Stimulated activated CD8-positive, alpha-beta memory T cell treated with anti-CD3 and anti-CD28 coated beads, Interleukin-4, amount 100 ng/mL, for 4 hours (primary cell): Measurements from ENCODE around the gene ESRRG.
"Not testable (repeated sequence)": the region's sequence is repeated elsewhere in the genome, so short reads cannot be mapped to it uniquely, and the experiment has no call there.

Source experiments
- DNase-seq, 2 donors: peaks; one replicate each; pipeline ENCODE4 v3.0.0-alpha.2; 2020; ENCODE audit warnings: low read depth in 2 of 2, low spot score in 1 of 2

ESRRG gene

DNA sequence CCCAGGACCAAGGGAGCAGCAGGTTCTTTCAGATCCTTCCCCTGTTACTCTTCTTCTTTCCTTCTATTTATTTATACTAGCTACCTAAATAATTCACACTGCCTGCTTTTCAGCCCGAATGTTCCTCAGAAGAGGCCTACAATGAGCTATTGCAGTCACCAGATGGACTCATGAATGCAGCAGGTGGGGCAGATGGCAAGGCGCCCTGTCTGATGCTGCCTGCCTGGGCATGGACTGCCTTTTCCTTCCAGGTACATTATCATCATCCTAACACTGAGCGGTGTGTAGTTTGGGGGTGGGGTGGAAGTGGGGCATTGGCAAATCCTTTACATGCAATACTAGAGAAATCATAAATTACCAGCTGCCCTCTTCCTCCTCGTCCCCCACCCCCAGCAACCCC is 17.6 kb downstream of the ESRRG start:
- DNase-seq, result no peak

DNA sequence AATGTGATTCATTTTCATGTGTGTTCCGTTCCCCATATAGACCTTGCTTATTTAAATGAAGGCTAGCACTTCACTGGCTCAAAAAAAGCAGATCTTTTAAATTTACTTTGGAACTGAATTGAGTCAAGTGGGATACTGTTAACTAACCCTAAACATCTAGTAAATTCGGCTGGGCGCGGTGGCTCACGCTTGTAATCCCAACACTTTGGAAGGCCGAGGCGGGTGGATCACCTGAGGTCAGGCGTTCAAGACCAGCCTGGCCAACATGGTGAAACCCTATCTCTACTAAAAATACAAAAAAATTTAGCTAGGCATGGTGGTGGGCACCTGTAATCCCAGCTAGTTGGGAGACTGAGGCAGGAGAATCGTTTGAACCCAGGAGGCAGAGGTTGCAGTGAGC is 19.2 kb downstream of the ESRRG start:
- DNase-seq, result not testable (repeated sequence)

DNA sequence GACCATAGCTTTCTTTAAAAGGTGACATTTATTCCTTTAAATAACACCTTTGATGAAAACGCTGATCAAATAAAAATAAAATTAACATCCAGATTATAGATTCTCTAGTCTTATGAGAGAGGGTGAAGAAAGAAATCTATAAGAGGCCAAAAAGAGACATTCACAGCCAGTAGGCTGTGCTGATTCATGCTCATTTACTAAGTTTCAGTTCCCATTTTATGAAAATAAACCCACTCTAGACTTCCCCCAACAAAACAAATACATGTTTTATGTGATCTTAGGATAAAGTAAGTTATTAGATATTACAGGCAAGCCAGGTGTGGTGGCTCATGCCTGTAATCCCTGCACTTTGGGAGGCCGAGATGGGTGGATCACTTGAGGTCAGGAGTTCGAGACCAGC is 21.1 kb downstream of the ESRRG start:
- DNase-seq, result no peak

DNA sequence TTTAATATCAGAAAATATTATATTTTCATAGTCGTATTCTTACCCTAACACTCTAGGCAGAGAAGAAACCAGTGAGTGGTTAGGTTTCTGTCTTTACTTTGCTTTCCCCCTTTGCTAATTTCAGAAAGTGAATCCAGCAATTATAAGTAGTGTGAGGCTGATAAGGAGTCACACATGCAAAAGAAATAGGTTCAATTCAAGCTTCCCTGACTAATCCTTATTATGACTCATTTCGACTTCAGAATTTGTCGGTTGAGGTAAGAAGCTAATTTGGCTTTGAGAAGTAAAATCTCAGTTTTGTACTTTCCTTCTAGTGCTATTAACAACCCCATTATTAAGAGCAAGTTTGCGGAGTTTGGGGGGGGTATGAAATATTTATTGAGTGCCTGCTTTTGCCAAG is 22.4 kb downstream of the ESRRG start:
- no peak for DNase-seq

DNA sequence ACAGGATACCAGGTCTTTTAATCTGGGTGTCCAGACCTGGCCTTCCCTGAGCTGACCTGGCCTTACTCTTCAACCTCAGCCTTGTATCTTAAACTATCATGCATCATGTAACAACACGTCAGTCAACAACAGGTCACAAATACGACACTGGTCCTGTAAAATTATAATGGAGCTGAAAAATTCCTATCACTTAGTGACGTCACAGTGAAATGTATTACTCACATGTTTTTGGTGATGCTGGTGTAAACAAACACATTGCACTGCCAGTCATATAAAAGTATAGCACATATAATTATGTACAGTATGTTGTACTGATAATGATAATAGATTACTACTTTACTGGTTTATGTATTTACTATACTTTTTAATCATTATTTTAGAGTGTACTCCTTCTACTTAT is 31.5 kb downstream of the ESRRG start:
- no peak for DNase-seq

DNA sequence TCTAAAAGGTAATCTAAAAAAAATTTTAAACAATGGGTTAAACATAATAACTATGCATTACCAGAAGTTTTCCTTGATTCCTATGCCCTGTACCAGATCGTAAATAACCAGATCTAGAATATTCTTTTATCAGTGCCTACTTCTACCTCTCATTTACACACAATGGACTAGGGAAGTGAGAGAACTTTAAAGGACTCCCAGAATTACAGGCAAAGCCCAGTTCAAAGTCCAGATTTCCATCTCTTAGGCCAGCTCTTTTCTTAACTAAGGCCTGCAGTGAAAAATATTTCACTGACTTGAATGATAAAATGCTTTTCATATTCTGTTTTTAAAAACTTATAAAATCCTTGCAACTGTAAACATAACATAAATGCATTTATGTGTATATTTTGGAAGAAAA is 32.6 kb downstream of the ESRRG start:
- no peak for DNase-seq

DNA sequence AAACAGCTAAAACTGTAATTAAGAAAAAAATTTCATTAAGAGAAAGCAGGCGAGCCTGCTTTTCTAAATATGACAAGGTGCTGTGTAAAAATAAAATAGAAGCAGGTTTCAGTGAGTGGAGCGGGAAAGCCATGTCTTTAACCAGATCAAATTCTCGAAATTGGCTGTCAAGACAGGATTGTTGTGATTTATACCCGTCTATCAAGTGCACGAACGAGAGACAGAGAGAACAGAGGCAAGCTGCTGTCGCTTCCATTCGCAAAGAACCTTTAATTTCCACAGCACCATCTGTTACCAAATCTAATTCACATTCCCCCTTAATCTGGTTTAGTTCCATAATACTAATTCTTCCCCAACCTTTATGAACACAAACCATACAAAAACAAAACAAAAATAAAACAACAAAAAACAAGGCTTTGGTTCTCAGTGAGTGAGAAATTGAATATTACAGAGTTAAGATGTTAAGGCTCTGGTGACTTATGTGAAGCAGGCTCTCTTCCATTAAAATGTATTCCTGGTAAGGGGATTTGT is 35.0 kb downstream of the ESRRG start:
- DNase-seq, result no peak

DNA sequence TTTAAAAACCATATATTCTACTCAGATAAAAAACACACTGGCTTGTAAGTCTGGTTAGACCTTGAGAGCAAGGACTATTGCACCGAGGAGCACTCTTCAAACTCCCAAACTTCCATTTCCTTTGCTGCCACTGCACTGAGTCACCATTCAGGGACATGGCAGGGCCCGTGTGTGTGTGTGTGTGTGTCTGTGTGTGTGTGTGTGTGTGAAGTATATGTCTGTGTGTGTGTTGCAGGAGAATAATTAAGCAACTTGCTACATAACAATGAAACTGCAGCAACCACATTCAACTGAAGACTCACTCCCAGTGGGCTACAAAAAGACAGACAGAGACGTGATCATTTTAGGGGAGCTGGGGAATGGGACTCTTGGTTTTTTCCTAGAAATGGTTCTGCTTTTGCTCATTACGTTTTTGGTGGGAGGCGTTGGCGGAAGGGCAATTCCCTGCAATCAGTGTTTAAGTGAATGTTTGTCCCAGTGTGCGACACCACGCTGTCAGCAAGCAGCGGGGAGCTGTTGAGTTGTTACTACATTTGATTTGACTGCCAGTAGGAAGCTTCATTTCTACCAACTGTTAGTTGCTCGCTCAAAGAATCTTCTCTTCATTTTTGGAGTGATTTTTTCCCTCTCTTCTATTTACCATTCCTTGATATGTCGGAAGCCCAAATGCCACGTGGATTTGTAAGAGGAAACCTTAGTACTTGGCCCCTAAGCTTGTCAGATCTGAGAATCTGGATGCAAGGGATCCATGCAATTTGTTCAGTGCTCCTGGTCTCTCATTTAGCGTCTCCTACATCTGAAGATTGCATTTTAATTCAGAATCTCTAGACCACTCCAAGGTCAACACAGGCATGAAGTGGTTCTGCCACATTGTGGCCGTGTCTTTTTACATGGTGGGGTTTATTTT is 36.1 kb downstream of the ESRRG start:
- no peak for DNase-seq

DNA sequence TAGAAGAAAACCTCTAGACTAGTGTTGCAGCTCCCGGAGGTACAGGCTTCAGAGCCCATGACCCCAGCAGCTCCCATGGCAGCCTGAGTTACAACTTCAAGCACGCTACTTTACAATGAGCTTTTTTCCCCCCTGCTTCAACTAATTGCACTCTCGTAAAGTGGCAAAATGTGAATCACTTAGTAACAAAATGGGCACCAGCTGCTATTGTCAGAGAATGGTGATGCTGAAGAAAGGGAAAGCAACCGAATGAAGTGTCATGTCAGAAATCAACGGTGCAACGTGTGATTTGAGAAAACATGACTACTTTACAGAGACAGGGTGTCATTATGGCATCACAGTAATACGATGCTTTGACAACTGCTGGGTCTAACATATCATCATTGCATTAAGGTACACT is 40.5 kb downstream of the ESRRG start:
- no peak for DNase-seq

- DNase-seq, result no peak
These were observed 44.1 kb downstream of the ESRRG start for GRCh38 chr1:216679108-216679507.

DNA sequence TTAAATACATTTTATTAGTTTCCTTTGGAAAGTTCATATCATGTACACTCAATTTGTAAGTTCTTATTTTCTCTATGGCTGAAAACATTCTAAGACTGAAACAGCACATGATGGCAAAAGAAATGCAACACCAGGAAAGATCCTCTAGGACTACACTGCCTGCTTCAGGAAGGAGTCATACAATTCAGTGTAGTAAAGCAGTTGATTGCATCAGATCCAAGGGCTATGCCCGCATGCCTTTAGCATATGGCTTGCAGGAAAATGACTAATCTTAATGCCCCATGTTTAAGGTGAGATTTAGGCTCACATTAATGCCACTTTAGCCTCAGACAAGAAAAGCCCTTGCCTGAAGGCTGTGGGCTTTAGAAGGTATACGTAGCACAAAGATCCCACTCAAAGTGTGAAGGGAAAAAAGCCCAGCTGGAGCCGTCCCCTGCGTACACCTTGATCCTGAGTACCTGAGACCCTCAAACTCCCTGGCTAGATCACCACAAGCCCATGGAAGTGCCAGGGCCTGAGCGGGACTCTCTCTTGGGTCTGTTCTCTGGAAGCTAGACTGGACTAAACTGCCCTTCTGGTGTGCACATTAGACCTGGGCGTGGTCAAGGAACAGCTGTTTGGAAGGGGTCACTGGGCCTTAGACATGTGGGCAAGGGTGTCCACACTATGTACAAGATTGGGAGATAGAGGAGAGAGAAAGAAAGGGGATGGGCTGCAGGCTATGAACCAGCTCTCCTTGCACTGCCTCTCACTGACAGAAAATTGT is 52.9 kb downstream of the ESRRG start:
- no peak for DNase-seq

DNA sequence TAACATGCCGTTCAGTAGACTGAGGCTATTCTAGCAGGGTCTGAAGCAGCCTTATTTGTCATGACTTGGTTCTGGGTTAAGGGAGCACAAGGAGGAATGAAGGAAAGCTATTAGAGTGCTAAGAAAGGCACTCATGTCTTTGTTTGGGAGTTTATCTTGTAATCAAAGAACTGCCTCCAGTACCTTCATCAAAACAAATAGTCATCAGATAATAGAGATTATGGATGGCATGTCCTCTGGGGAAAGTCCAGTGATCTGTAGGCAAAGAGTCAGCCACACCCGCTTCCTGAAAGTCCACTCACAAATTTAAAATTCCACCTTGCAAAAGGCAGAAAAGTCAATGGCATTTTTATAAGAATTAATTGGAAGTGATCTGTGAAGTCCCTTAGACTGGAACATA is 56.8 kb downstream of the ESRRG start:
- no peak for DNase-seq

GRCh38 chr1:216665856-216666255 is 57.4 kb downstream of the ESRRG start:
- DNase-seq, result no peak

- DNase-seq, result no peak
These were observed 57.8 kb downstream of the ESRRG start for GRCh38 chr1:216665406-216665805.

DNA sequence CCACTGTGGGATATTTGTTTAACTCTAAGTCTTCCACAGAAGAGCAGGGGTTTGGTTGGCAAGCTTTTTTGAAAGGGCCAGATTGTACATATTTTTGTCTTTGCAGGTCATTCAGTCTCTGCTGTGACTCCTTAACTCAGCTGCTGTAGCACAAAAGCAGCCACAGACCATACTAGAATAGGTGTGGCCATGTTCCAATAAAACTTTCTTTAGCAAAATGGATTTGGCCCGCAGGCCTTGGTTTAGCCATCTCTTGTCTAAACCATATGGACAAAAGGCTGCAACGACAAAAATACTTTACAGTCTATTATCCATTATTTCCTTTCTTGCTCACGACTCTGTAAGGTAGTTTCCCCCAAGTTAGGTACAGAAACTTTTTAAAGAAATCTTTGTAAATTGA is 60.5 kb downstream of the ESRRG start:
- DNase-seq, result no peak

- no peak for DNase-seq
These were observed 62.7 kb downstream of the ESRRG start for GRCh38 chr1:216660561-216660960.

GRCh38 chr1:216653001-216653400 is 70.2 kb downstream of the ESRRG start:
- DNase-seq, result no peak

DNA sequence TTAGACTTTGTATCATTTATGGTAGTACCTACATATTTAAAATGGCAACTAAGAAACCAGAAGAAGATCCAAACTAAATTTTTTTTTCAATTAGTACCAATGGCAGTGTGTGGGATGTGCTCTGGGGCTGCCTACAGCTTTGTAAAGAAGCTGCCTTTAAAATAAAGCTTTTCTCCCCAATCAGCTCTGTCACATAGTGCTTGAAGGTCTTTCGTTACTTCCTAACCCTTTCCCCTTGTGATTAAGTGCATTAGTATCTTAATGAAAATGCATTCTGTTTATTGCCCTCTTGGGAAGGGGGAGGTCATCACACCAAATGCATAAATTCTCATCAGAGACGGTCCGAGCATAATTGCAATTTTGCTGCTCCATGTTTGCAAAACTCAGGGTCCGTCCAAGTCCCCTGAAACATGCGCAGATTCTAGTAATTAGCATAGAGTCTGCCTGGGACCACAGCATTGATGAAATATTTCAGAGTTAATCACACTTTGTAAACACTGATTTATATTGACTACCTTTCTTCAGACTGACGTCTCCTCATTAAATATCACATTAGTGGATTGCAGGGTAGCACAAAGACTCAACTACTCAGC is 71.3 kb downstream of the ESRRG start:
- no peak for DNase-seq

GRCh38 chr1:216643176-216643575 is 80.1 kb downstream of the ESRRG start:
- DNase-seq, result no peak

- no peak for DNase-seq
These were observed 81.4 kb downstream of the ESRRG start for GRCh38 chr1:216641669-216642460.

- no peak for DNase-seq
These were observed 83.1 kb downstream of the ESRRG start for GRCh38 chr1:216640100-216640499.
